GM15510 (cell line): ENCODE measurements around the gene ITGB4.
A peak's percentile ranks its signal among the peaks of the same experiment; 100 is the strongest.

Experiments
- POLR2A ChIP-seq: IDR thresholded peaks from 3 replicates; pipeline ENCODE4 v1.6.1; 2011; ENCODE audit warnings: borderline replicate concordance; ENCODE audit not compliant: insufficient read length; ENCODE audit errors: extremely low read depth

Gene ITGB4

DNA sequence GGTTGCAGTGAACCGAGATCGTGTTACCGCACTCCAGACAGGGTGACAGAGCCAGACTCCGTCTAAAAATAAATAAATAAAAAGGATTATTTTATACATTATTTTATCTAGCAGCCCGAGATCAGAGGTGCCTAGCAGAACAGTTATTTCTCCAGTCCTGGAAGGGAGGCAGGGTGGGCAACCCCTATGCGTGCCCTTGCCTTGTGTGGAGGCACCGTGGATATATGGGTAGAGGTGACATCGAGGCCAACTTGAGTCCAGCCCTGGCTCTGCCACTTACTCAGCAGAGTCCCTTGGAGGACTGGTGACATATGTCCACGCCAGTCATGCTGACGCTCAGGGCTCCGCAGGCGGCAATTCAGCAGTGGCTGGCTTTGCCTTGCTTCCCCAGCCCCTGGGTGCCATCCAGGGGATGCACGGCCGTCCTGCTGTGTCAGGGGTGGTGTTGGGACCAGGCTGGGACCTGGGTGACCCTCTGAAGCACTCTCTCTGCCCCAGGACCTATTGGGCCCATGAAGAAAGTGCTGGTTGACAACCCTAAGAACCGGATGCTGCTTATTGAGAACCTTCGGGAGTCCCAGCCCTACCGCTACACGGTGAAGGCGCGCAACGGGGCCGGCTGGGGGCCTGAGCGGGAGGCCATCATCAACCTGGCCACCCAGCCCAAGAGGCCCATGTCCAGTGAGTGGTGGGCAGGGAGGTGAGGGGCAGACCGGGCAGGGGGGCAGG is 30.6 kb downstream of the ITGB4 start:
- no peak for TF ChIP-seq POLR2A

- no peak for TF ChIP-seq POLR2A
Measured at GRCh38 chr17:75752405-75752709, 31.1 kb downstream of the ITGB4 start.

GRCh38 chr17:75752802-75753513 is 31.7 kb downstream of the ITGB4 start:
- TF ChIP-seq POLR2A = no peak

- peak; percentile 28 for TF ChIP-seq POLR2A
Measured at GRCh38 chr17:75753514-75754377, 32.5 kb downstream of the ITGB4 start.

- TF ChIP-seq POLR2A = no peak
Measured at GRCh38 chr17:75754378-75755204, 33.3 kb downstream of the ITGB4 start.

DNA sequence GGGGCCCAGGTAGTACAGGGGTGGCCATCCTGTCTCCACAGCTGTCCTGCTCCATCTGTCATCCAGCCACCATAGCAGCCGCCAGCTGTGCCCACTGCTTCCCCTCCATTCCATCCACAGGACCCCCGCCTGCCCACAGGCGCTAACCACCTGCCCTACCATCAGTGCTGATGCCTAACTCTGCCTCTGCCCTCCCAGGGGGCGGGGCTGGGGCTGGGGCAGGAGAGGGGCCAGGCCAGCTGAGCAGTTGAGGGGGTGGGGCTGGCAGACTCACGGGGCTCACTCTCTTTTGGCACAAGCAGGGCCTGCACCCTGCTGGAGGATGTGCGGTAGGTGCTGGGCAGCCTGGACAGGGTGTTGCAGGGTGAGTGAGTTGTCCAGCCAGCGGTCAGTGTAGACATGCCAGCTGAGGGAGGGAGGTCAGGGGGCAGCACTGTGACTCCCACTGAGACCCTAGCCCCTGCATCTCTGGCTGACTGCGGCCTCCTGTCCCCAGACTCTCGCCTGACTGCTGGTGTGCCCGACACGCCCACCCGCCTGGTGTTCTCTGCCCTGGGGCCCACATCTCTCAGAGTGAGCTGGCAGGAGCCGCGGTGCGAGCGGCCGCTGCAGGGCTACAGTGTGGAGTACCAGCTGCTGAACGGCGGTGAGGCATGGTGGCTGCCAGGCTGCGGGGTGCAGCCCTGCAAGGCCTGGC is 34.1 kb downstream of the ITGB4 start:
- no peak for TF ChIP-seq POLR2A

DNA sequence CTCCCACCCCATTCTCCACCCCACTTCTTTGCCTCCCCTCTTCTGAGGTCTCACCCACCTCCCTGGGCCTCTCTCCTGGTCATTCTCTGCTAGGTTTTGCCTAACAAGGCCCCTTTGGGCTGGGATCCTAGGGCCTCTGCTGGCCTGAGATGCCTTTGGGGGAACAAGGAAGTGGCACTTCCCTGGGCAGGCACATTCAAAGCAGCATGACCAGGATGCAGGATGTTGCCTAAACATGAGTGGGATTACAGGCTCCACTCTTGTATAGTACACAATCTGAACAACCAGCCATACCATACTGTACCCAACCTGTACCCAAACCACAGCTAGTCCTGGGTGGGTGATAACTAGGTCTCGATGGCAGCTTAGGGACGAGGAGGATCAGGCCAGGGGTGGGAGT is 34.7 kb downstream of the ITGB4 start:
- no peak for TF ChIP-seq POLR2A

- no peak for TF ChIP-seq POLR2A
Measured at GRCh38 chr17:75756451-75757085, 35.3 kb downstream of the ITGB4 start.

GRCh38 chr17:75757086-75757681 is 35.9 kb downstream of the ITGB4 start:
- no peak for TF ChIP-seq POLR2A

DNA sequence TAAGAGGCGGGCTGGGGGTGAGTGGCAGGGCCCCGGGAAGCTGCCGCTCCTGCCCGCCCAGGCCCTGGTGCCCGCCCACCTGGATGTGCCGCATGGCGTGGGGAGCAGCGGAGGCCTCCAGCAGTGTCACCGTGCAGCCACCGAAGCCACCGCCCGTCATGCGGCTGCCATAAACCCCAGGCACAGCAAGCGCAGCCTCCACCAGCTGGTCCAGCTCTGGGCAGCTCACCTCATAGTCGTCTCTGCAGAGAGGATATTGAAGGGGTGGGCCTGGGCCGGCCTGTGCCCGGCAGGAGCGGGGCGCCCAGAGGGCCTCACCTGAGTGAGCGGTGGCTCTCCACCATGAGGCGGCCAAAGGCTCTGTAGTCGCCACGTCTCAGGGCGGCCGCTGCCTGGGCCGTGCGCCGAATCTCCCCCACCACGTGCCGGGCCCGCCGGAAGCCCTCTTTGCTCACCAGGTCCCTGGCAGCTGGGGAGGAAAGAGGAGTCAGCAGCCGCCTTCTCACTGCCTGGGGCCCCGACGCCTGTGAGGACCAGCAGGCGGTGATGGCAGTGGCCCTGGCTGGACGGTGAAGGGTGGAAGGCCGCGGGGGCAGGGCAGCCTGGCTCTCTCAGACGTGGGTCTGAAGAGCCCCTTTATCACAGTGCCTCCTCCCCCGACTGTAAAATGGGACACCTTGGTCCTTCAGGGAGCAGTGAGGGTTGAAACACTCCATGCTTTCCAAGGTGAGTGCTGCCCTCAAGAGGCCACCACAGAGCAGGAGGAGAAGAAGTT is 37.1 kb downstream of the ITGB4 start:
- no peak for TF ChIP-seq POLR2A

DNA sequence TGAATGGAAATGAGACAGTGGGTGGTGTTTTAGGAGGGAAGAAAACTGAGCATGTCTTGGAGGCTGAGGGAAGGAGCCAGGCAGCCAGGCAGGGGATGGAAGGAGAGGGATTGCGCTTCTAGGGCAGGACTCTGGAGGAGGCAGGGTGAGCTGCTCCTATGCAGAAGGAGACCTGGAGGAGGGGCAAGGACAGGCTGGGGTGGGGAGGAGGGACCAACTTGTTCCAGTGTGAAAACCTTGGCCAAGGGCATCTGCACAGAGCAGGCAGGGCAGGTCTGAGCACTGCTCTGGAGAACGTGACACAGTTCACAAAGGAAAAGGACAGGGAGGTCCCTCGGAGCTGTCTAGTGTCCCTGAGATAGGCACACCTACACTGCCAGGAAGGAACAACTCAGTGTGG is 38.2 kb downstream of the ITGB4 start:
- TF ChIP-seq POLR2A = no peak

- no peak for TF ChIP-seq POLR2A
Measured at GRCh38 chr17:75762513-75763268, 41.4 kb downstream of the ITGB4 start.
